IPS DF 6.9 (cell line): ENCODE data around the gene NAXE.

Experiments used
- DNase-seq: peaks from one replicate; pipeline ENCODE4 v3.0.0-alpha.2; 2013; ENCODE audit warnings: low read depth, low spot score
- H3K27ac ChIP-seq: one replicate; pipeline ENCODE4 v1.5.1; 2013; ENCODE audit warnings: low read length, control low read depth
- H3K27me3 ChIP-seq: 2 replicates; pipeline ENCODE4 v1.6.1; 2013; ENCODE audit warnings: mild to moderate bottlenecking, low read length; ENCODE audit not compliant: control insufficient read depth, insufficient read depth
- H3K36me3 ChIP-seq: 2 replicates; pipeline ENCODE4 v1.6.1; 2013; ENCODE audit warnings: low read length; ENCODE audit not compliant: control insufficient read depth, insufficient read depth
- H3K4me1 ChIP-seq: 2 replicates; pipeline ENCODE4 v1.6.1; 2013; ENCODE audit warnings: low read length; ENCODE audit not compliant: control insufficient read depth, insufficient read depth
- H3K4me3 ChIP-seq: 2 replicates; pipeline ENCODE4 v1.5.1; 2013; ENCODE audit warnings: mild to moderate bottlenecking, low read length
- H3K9me3 ChIP-seq: 2 replicates; pipeline ENCODE4 v1.6.1; 2013; ENCODE audit warnings: low read length, inconsistent platforms; ENCODE audit not compliant: control insufficient read depth, insufficient read depth
- WGBS: extraction: QIAGEN DNeasy Blood & Tissue Kit; methylation state at CpG from one replicate; pipeline ENCODE4 v1.1.7; 2013; ENCODE audit warnings: mixed read lengths, missing lambda C conversion rate; ENCODE audit not compliant: insufficient read length, insufficient coverage; 5-methylcytosine and 5-hydroxymethylcytosine counted together

The NAXE gene

DNA sequence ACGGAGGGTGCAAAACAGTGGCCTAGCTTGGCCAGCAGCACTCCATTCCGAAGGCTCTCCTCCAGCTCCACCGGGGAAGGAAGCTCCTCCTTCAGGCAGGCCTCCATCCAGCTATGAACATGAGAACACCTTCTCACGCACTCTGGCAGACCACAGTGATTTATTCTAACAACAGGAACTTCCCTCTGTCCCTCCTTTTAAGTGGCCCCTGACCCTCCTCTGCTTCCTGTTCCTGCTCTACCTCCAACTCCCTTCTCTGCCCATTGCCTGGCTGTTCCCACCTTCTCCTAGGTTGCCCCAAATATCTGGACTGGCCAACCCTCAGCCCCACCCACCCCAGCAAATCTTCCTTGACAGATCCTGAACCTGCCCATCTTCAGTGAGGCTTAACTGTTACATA, 25.1 kb upstream of the NAXE start:
- Histone ChIP-seq H3K4me1 (no peaks in the 10 kb centered on the region), H3K27ac (no peak overlapping the region), H3K36me3 (no peaks in the 10 kb centered on the region; the same call in 1 of the 2 replicates), H3K4me3 (no peak overlapping the region), H3K27me3 (no peaks in the 10 kb centered on the region), H3K9me3 (no peaks in the 10 kb centered on the region)
- no CpG with 5 or more reads among the region's 4 CpGs for WGBS
- no peak for DNase-seq

DNA sequence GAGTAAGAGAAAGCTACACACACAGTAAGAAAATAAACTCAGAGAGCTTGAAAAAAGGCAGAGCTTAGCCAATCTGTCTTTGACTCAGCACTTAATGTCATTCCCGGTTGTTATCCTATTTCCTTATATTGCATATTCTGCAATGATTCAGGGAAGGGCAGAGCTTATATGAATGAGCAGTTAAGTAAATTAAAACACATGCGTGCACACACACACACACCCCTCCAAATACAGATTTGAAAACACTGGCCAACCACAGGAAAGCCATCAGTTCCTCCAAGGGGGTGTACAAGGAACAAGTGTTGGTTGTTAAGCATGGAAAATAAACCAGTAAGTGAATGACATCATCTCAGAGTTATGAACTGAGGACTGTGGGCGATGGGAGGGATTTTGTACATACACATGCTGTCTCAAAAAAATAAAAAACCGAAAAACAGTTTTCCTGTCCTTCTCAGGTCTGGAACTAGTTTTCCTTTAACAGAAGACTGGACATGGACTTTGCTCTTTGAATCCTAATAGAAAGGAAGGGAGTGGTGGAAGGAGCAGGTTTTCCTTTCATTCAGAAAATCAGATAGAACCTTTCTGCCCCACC, 20.2 kb upstream of the NAXE start:
- Histone ChIP-seq H3K36me3 (no peaks in the 10 kb centered on the region), H3K27ac (no peak overlapping the region), H3K4me1 (peaks cover 1% of the 10 kb centered on the region; the same call in 1 of the 2 replicates), H3K27me3 (no peaks in the 10 kb centered on the region), H3K4me3 (peak overlapping the region; percentile 97; the same call in 1 of the 2 replicates), H3K9me3 (no peaks in the 10 kb centered on the region)
- WGBS, result no CpG with 5 or more reads among the region's 4 CpGs
- DNase-seq, result no peak

DNA sequence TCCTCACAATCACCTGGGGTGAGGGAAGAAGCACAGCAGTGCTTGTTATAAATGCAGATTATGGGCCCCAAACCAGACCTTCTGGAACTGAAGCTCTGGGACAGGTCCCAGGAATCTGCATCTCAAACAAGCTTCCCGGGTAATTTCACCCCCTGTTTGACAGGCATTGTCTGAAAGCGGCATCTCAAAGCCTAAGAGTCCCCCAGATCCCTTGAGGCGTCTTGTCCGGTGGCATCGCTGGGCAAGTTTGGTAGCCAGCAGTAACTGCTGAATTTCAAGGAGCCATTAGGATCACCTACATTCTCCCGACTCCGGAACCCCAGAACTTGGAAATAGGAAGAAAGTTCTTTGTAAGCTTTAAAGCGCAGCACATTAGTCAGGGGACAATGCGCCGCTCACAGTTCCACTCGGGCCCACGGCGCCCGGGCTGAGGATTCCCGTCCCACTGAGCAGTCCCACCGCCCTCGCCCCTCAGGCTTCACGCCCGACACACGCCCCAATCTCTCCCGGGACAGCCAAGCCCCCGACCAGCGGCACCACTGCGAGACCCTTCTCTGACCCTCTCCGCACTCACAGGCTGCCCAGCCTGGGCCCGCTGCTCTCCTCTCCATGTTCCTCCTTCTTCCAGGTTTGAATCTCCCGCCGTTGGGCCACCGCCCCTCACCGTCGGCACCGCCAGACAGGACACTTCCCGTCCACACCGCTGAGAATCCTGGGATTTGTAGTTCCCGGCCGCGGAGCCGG, 19.5 kb upstream of the NAXE start, which contains the start of gene IQGAP3:
IQGAP3 (minus strand) TSS at position 647 of the 744 bp plus-strand sequence; CDS start at position 611, 36 bp downstream.
- no CpG with 5 or more reads among the region's 38 CpGs for WGBS
- Histone ChIP-seq H3K27ac (no peak within 1 kb of the TSS), H3K9me3 (no peaks in the 10 kb centered on the region)

DNA sequence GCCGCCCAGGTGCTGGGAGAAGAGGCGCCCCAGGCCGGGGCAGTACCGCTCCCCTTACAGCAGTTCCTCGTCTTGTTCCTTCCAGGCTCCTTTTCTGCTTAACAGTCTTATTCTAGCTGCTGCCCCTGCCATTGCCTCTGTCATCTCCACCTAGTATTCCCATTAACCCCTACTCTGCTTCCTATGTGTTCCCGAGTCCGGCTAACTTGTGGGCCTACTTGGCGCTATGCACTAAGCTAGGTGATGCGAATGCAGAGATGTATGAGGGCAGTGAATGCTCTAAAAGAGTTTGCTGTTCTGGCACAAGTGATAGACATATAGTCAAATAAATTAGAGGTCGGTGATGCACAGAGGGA, 18.9 kb upstream of the NAXE start:
- DNase-seq, result no peak
- Histone ChIP-seq H3K27ac (no peak overlapping the region), H3K27me3 (no peaks in the 10 kb centered on the region), H3K4me1 (peaks cover 1% of the 10 kb centered on the region; the same call in 1 of the 2 replicates), H3K9me3 (no peaks in the 10 kb centered on the region), H3K36me3 (no peaks in the 10 kb centered on the region), H3K4me3 (peak overlapping the region; percentile 1; the same call in 1 of the 2 replicates)
- WGBS, result no CpG with 5 or more reads among the region's 10 CpGs

More for the DNA sequence above, 19.5 kb upstream of the NAXE start, which contains the start of gene IQGAP3:
- Histone ChIP-seq H3K36me3 (no peaks in the 10 kb centered on the region), H3K4me3 (peak within 1 kb of the TSS; percentile 97), H3K27me3 (no peaks in the 10 kb centered on the region), H3K4me1 (peaks cover 1% of the 10 kb centered on the region; the same call in 1 of the 2 replicates)
- DNase-seq, result peak; percentile 57

DNA sequence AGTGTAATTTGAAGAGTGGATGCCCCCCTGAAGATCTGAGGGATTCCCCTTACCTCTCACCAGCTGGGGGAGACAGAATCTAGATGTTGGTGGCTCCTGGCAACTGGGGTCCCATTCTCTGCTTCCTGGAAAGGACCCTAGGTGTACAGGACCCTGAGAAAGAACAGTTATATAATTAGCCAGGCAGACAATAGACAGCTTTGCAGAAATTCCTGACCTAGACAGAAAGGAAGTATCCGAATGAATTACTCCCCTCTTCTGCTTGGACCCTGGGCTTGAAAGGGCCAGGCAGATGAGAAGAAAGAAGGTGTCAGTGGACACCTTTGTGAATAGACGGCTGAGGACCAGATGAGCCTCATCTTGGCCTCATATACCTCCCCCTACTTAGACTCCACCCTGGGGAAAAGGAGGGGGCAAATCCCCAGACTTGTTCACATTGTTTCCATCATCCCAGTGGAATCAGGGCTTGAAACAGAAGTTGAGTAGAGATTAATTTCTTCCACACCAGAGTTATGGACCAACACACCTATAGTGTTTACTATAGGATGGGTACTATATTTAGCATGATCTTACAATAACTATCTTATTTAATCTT, 17.4 kb upstream of the NAXE start:
- no peak overlapping the region for H3K27ac ChIP-seq
- no CpG with 5 or more reads among the region's 2 CpGs for WGBS
- no peak overlapping the region for H3K4me3 ChIP-seq
- no peaks in the 10 kb centered on the region for H3K9me3 ChIP-seq
- H3K36me3 ChIP-seq, result no peaks in the 10 kb centered on the region
- H3K4me1 ChIP-seq, result peaks cover 1% of the 10 kb centered on the region; the same call in 1 of the 2 replicates
- no peaks in the 10 kb centered on the region for H3K27me3 ChIP-seq
- DNase-seq, result no peak

DNA sequence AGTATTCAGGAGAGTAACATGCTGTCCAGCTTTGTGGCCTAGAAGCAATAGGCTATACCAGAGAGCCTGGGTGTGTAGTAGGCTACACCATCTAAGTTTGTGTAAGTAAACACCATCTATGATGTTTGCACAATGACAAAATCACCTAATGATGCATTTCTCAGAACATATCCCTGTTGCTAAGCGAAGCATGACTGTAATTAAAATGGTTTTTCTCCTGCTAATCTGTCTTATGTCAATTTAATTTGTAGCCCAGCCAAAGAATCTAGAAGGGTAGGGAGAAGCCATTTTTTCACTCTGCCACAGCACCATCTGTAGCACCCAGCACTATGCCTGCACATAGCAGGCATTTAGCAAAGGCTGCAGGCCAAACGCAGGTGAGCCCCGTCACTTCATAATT, 14.0 kb upstream of the NAXE start:
- H3K4me1 ChIP-seq, result no peaks in the 10 kb centered on the region; the same call in 1 of the 2 replicates
- H3K27me3 ChIP-seq, result no peaks in the 10 kb centered on the region
- no peak for DNase-seq
- no peak overlapping the region for H3K27ac ChIP-seq
- no peaks in the 10 kb centered on the region for H3K9me3 ChIP-seq
- no peaks in the 10 kb centered on the region for H3K36me3 ChIP-seq
- no peak overlapping the region for H3K4me3 ChIP-seq
- WGBS, result no CpG with 5 or more reads among the region's 3 CpGs

DNA sequence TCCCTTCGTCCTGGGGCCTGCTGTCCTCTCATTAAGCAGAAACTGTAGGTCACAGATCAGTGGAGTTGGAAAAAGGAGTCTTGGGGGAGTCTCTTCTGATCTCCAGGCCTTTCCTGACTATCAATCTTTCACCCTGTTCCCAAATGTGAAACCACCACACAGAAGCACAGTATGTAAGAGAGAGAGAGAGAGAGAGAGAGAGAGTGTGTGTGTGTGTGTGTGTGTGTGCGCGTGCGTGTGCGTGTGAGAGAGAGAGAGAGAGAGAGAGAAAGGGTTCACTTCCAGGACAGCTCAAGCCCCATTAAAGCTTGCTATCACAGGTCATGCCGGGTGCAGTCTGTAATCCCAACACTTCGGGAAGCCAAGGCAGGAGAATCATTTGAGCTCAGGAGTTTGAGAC, 13.5 kb upstream of the NAXE start:
- no peak for DNase-seq
- H3K36me3 ChIP-seq, result no peaks in the 10 kb centered on the region
- no peaks in the 10 kb centered on the region for H3K4me1 ChIP-seq
- no peaks in the 10 kb centered on the region for H3K27me3 ChIP-seq
- no peak overlapping the region for H3K4me3 ChIP-seq
- H3K9me3 ChIP-seq, result no peaks in the 10 kb centered on the region
- H3K27ac ChIP-seq, result no peak overlapping the region
- no CpG with 5 or more reads among the region's 7 CpGs for WGBS

DNA sequence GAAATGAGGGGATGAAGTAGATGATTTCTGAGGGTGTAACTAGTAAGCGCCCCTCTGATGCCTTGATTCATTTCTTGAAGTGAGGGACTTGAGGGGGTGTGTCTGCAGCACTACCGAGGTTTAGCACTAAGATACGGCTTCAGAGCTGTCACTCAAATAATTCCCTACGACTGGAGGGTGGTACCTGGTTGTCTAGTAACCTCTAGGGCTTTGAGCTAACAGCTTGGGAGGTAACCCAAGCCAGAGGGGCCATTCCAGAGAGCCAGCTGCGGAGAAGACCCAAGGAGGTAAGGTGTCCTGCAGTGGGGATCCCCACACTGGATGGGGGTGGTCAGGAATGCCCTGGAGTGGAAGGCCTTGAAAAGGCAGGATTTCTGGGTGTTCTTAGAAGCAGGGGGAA, 12.1 kb upstream of the NAXE start, which contains the start of gene TTC24:
TTC24 (plus strand) TSS at position 252 of the 400 bp plus-strand sequence. CDS start 1,642 bp downstream, outside the sequence.
- Histone ChIP-seq H3K4me3 (no peak within 1 kb of the TSS), H3K9me3 (no peaks in the 10 kb centered on the region), H3K27me3 (no peaks in the 10 kb centered on the region), H3K4me1 (peaks cover 3% of the 10 kb centered on the region), H3K36me3 (no peaks in the 10 kb centered on the region), H3K27ac (no peak within 1 kb of the TSS)
- WGBS, result no CpG with 5 or more reads among the region's 5 CpGs
- no peak for DNase-seq

DNA sequence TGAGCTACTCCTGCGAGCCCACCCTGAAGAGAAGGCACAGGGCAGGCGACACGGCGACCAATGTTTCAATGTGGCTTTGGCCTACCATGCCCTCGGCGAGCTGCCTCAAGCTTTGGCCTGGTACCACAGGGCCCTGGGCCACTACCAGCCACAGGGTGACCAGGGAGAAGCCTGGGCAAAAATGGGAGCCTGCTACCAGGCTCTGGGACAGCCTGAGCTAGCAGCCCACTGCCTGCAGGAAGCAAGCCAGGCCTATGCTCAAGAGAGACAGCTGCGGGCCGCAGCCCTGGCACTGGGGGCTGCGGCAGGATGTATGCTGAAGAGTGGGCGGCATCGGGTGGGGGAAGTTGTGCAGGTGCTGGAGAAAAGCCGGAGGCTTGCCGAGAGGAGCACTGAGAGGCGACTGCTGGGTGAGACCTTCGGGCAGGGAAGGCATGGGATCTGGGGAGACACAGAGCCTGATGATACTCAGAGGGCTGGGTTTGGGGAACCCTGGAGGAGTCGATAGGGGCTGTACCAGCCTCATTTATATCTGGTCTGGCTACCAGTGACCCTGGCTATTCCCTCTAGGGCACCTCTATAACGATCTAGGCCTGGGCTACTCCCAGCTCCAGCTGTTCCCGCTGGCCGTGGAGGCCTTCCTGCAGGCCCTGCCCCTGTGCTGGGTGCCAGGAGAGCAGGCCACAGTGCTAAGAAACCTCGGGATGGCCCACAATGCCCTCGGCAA, 9.8 kb upstream of the NAXE start:
- no peaks in the 10 kb centered on the region for H3K9me3 ChIP-seq
- no peaks in the 10 kb centered on the region for H3K36me3 ChIP-seq
- peaks cover 5% of the 10 kb centered on the region for H3K4me1 ChIP-seq
- H3K27me3 ChIP-seq, result no peaks in the 10 kb centered on the region
- no peak for DNase-seq
- no CpG with 5 or more reads among the region's 21 CpGs for WGBS
- no peak overlapping the region for H3K27ac ChIP-seq
- no peak overlapping the region for H3K4me3 ChIP-seq

DNA sequence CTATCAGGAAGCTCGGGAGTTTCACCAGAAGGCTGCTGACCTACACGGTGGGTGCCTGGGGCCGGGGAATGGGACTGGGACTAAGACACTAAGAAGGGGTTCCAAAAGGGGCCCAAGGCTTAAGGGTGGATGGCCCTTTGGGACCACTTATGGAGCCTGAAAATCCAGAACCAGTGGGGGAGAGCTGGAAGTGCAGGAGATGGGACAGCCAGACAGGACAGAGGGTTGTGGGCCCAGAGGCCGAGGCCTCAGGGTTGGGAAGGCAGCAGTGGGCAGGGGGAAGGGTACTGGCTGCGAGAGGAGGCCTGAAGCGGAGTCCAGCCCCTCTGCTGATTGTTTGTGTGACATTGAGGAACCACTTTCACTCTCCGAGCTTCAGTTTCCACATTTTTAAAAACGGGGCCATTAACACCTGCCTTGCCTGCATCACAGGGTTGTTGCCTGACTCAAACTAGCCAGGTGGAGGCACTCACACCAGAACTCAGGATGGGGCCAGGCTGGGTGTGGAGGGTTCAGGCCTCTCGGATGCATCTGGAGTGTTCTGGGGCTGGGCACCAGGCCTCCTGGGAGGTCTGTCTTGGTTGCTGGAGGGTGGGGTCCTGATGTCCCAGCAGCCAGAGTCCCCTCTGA, 9.1 kb upstream of the NAXE start:
- H3K4me3 ChIP-seq, result no peak overlapping the region
- H3K9me3 ChIP-seq, result no peaks in the 10 kb centered on the region
- whole genome bisulfite sequencing, result no CpG with 5 or more reads among the region's 9 CpGs
- DNase-seq, result no peak
- peaks cover 5% of the 10 kb centered on the region for H3K4me1 ChIP-seq
- H3K27ac ChIP-seq, result no peak overlapping the region
- H3K36me3 ChIP-seq, result no peaks in the 10 kb centered on the region
- H3K27me3 ChIP-seq, result no peaks in the 10 kb centered on the region
